BJ (cell line): Measurements from ENCODE around the gene GPRC5A. TPM values are rescaled to one million over a fixed set of nuclear protein-coding genes. Genes with fewer than 3 reads are reported as not detected.

Source experiments
- CTCF ChIA-PET: fragments of 350-600 bp; formaldehyde crosslinking; extraction: SDS; loops from one replicate; lab custom pipeline; 2021; ENCODE audit warnings: antibody characterized with exemption, inconsistent platforms; lab: Yijun Ruan, JAX
- POLR2A ChIA-PET: fragments of 300-600 bp; sonication (Branson Sonifier 250); formaldehyde crosslinking; extraction: SDS; loops from one replicate; lab custom pipeline; 2021; ENCODE audit warnings: antibody characterized with exemption; lab: Charles Lee
- DNase-seq: peaks from one replicate; pipeline ENCODE4 v3.0.0-alpha.2; 2011; ENCODE audit warnings: low read depth
- H3K27me3 ChIP-seq: 2 replicates; pipeline ENCODE4 v1.6.0; 2011; ENCODE audit warnings: low read length; ENCODE audit not compliant: control insufficient read depth, insufficient read depth
- H3K36me3 ChIP-seq: 2 replicates; pipeline ENCODE4 v1.5.1; 2011; ENCODE audit warnings: low read length; ENCODE audit not compliant: control insufficient read depth, insufficient read depth
- H3K4me3 ChIP-seq: 2 replicates; pipeline ENCODE4 v1.5.1; 2011; ENCODE audit warnings: low read depth, mild to moderate bottlenecking, control low read depth, low read length
- CTCF ChIP-seq: IDR thresholded peaks from 2 replicates; pipeline ENCODE4 v1.5.1; 2011; ENCODE audit warnings: low read depth, mild to moderate bottlenecking, control low read depth, inconsistent platforms, low read length, moderate library complexity; ENCODE audit not compliant: insufficient read depth
- polyA plus RNA-seq: library from polyadenylated mRNA; depleted of rRNA; stranded (reverse); fragments of >200 nt; gene quantifications from 2 replicates; pipeline ENCODE4 v1.2.3, GENCODE V29; 2011

GPRC5A gene
- polyA plus RNA-seq, 1 experiment = 241 TPM

- CTCF ChIA-PET = interaction anchor here (0.9 kb wide), 1 partner anchor 92 kb away, joined by 3 read pairs; no protein-coding TSS in a partner anchor
- no peak for TF ChIP-seq CTCF
- POLR2A ChIA-PET = no interaction called here
- H3K27me3 ChIP-seq = no peaks in the 10 kb centered on the region
- H3K36me3 ChIP-seq = no peaks in the 10 kb centered on the region
- no peak for DNase-seq
- no peak overlapping the region for H3K4me3 ChIP-seq
Observed at GRCh38 chr12:12880537-12880936, 10.8 kb upstream of the GPRC5A start.

- TF ChIP-seq CTCF = no peak
- Histone ChIP-seq H3K36me3 (no peaks in the 10 kb centered on the region), H3K4me3 (no peak overlapping the region), H3K27me3 (no peaks in the 10 kb centered on the region)
- ChIA-PET CTCF (interaction anchor here (0.9 to 2.7 kb wide), 2 partner anchors 10 to 93 kb away, joined by 3 to 7 read pairs; partner anchors contain the start of gene GPRC5A), POLR2A (no interaction called here)
- DNase-seq = no peak
Observed at GRCh38 chr12:12881151-12881909, 10.0 kb upstream of the GPRC5A start.

- no peak for TF ChIP-seq CTCF
- ChIA-PET POLR2A (no interaction called here), CTCF (interaction anchor here (0.6 to 2.7 kb wide), 2 partner anchors 9 to 856 kb away, joined by 4 to 7 read pairs; partner anchors contain the start of gene GPRC5A)
- Histone ChIP-seq H3K36me3 (no peaks in the 10 kb centered on the region), H3K4me3 (no peak overlapping the region), H3K27me3 (no peaks in the 10 kb centered on the region)
- no peak for DNase-seq
Observed at GRCh38 chr12:12882288-12882687, 9.1 kb upstream of the GPRC5A start.

GRCh38 chr12:12883369-12884001 lies 7.9 kb upstream of the GPRC5A start:
- TF ChIP-seq CTCF = no peak
- peak; percentile 48 for DNase-seq
- no peaks in the 10 kb centered on the region for H3K36me3 ChIP-seq
- ChIA-PET CTCF (interaction anchor here (2.7 kb wide), 1 partner anchor 8 kb away, joined by 7 read pairs; the partner anchor contains the start of gene GPRC5A), POLR2A (no interaction called here)
- no peak overlapping the region for H3K4me3 ChIP-seq
- H3K27me3 ChIP-seq = no peaks in the 10 kb centered on the region

GRCh38 chr12:12885096-12885792 lies 6.1 kb upstream of the GPRC5A start:
- POLR2A ChIA-PET = no interaction called here
- DNase-seq = no peak
- no peak overlapping the region for H3K4me3 ChIP-seq

More at GRCh38 chr12:12885096-12885792, 6.1 kb upstream of the GPRC5A start:
- CTCF ChIA-PET = no interaction called here
- Histone ChIP-seq H3K36me3 (no peaks in the 10 kb centered on the region), H3K27me3 (no peaks in the 10 kb centered on the region)
- no peak for TF ChIP-seq CTCF
